H1 (cell line): ENCODE results near the gene NEK10. TPM values are rescaled to one million over a fixed set of nuclear protein-coding genes. Genes with fewer than 3 reads are reported as not detected.

Experiments
- CTCF ChIA-PET: fragments of 300-600 bp; sonication (Branson Sonifier 250); formaldehyde crosslinking; loops from one replicate; lab custom pipeline; 2021; ENCODE audit not compliant: partially characterized antibody; lab: Charles Lee
- POLR2A ChIA-PET: fragments of 300-600 bp; sonication (Branson Sonifier 250); formaldehyde crosslinking; loops from one replicate; lab custom pipeline; 2021; ENCODE audit warnings: inconsistent platforms; ENCODE audit not compliant: partially characterized antibody; lab: Charles Lee
- DNase-seq, 2 experiments: peaks; one replicate each; pipeline versions ENCODE4 v3.0.0 to v3.0.0-alpha.2; 2010 to 2022; ENCODE audit warnings: low spot score in 2 of 2, low read depth in 1 of 2, mixed read lengths in 1 of 2
- FAIRE-seq: peaks from 2 replicates; lab custom pipeline; 2011; peaks lifted over from hg19 to GRCh38; lab: Jason Lieb, UNC
- H2AFZ ChIP-seq: 2 replicates; pipeline ENCODE4 v1.8.1; 2012; ENCODE audit warnings: low read length, inconsistent platforms
- H2AK5ac ChIP-seq: 2 replicates; pipeline ENCODE4 v1.6.1; 2013; ENCODE audit warnings: low read depth, low read length
- H2BK120ac ChIP-seq: replicated peaks from 2 replicates; pipeline ENCODE3; 2013; ENCODE audit warnings: low read depth, low read length, inconsistent platforms
- H2BK12ac ChIP-seq: 2 replicates; pipeline ENCODE4 v1.6.1; 2013; ENCODE audit warnings: low read depth, low read length
- H2BK15ac ChIP-seq: 2 replicates; pipeline ENCODE4 v1.6.1; 2013; ENCODE audit warnings: low read length
- H2BK20ac ChIP-seq: 2 replicates; pipeline ENCODE4 v1.6.1; 2013; ENCODE audit warnings: low read length
- H2BK5ac ChIP-seq: 2 replicates; pipeline ENCODE4 v1.6.1; 2013; ENCODE audit warnings: low read depth, low read length
- H3K14ac ChIP-seq: 2 replicates; pipeline ENCODE4 v1.6.1; 2013; ENCODE audit warnings: inconsistent platforms; ENCODE audit not compliant: insufficient read length
- H3K18ac ChIP-seq: 2 replicates; pipeline ENCODE4 v1.6.1; 2013; ENCODE audit warnings: low read length; ENCODE audit errors: extremely low read depth
- H3K23ac ChIP-seq: 2 replicates; pipeline ENCODE4 v1.6.1; 2013; ENCODE audit warnings: inconsistent platforms; ENCODE audit not compliant: insufficient read length
- H3K23me2 ChIP-seq: 2 replicates; pipeline ENCODE4 v1.6.1; 2013; ENCODE audit warnings: low read depth, low read length
- H3K27ac ChIP-seq: 2 replicates; pipeline ENCODE4 v1.6.1; 2011; ENCODE audit warnings: low read depth, low read length, inconsistent platforms
- H3K27me3 ChIP-seq, 4 experiments: replicated peaks in 1 of 4; 1 replicate in 1 of 4; 2 replicates in 3 of 4; pipeline versions ENCODE4 v1.6.1 to v1.8.1; 2011 to 2013; ENCODE audit warnings: low read length in 3 of 4, mild to moderate bottlenecking in 3 of 4, inconsistent platforms in 2 of 4, mixed read lengths in 2 of 4, moderate library complexity in 1 of 4; ENCODE audit not compliant: control insufficient read depth in 3 of 4, insufficient read depth in 3 of 4; ENCODE audit errors: extremely low read depth in 1 of 4
- H3K36me3 ChIP-seq, 4 experiments: 2 replicates each; pipeline versions ENCODE4 v1.6.1 to v1.8.1; 2011 to 2013; ENCODE audit warnings: mild to moderate bottlenecking in 4 of 4, low read length in 3 of 4, moderate library complexity in 2 of 4, control low read depth in 1 of 4, inconsistent platforms in 1 of 4; ENCODE audit not compliant: insufficient read depth in 4 of 4, control insufficient read depth in 2 of 4
- H3K4ac ChIP-seq: replicated peaks from 2 replicates; pipeline ENCODE3; 2013; ENCODE audit warnings: low read length, low read depth, mixed read lengths, inconsistent platforms; ENCODE audit not compliant: insufficient read length
- H3K4me1 ChIP-seq, 4 experiments: replicated peaks in 1 of 4; 1 replicate in 1 of 4; 2 replicates in 3 of 4; pipeline versions ENCODE4 v1.6.1 to v1.8.1; 2011 to 2013; ENCODE audit warnings: low read length in 3 of 4, inconsistent platforms in 2 of 4, mixed read lengths in 1 of 4; ENCODE audit not compliant: insufficient read depth in 4 of 4, control insufficient read depth in 3 of 4
- H3K4me2 ChIP-seq, 2 experiments: 2 replicates each; pipeline versions ENCODE4 v1.6.1 to v1.8.1; 2011 to 2013; ENCODE audit warnings: low read depth in 2 of 2, low read length in 2 of 2, control low read depth in 1 of 2, inconsistent platforms in 1 of 2, mild to moderate bottlenecking in 1 of 2; ENCODE audit not compliant: insufficient read depth in 1 of 2
- H3K4me3 ChIP-seq, 4 experiments: fragments of 200-600, 300-600 bp in 1 of 4; sonication (generic), shearing (Covaris generic), sonication (Bioruptor Twin) in 1 of 4; 2 replicates each; pipeline versions ENCODE4 v1.5.1 to v1.8.1; 2011 to 2016; ENCODE audit warnings: low read length in 4 of 4, low read depth in 3 of 4, control low read depth in 2 of 4, inconsistent platforms in 2 of 4, mild to moderate bottlenecking in 2 of 4, mixed read lengths in 1 of 4, moderate library complexity in 1 of 4; ENCODE audit not compliant: insufficient read depth in 2 of 4; ENCODE audit errors: extremely low read depth in 1 of 4
- H3K56ac ChIP-seq: replicated peaks from 2 replicates; pipeline ENCODE3; 2013; ENCODE audit warnings: low read depth, mild to moderate bottlenecking, mixed read lengths, low read length, inconsistent platforms; ENCODE audit not compliant: insufficient read length
- H3K79me1 ChIP-seq: 2 replicates; pipeline ENCODE4 v1.6.1; 2013; ENCODE audit warnings: low read depth, low read length, control low read depth
- H3K79me2 ChIP-seq, 2 experiments: 2 replicates each; pipeline versions ENCODE4 v1.6.1 to v1.8.1; 2012 to 2013; ENCODE audit warnings: low read length in 2 of 2, mild to moderate bottlenecking in 2 of 2, inconsistent platforms in 1 of 2; ENCODE audit not compliant: insufficient read depth in 2 of 2, control insufficient read depth in 1 of 2
- H3K9ac ChIP-seq, 4 experiments: replicated peaks in 1 of 4; 1 replicate in 1 of 4; 2 replicates in 3 of 4; pipeline versions ENCODE4 v1.6.1 to v1.8.1; 2011 to 2013; ENCODE audit warnings: low read depth in 3 of 4, low read length in 3 of 4, control low read depth in 2 of 4, mild to moderate bottlenecking in 2 of 4, moderate library complexity in 2 of 4, inconsistent platforms in 1 of 4; ENCODE audit errors: extremely low read depth in 1 of 4
- H3K9me3 ChIP-seq, 2 experiments: 2 replicates each; pipeline versions ENCODE4 v1.6.1 to v1.8.1; 2012 to 2013; ENCODE audit warnings: mild to moderate bottlenecking in 2 of 2, moderate library complexity in 2 of 2, control low read depth in 1 of 2, inconsistent platforms in 1 of 2, low read depth in 1 of 2, low read length in 1 of 2, mixed read lengths in 1 of 2; ENCODE audit not compliant: insufficient read depth in 2 of 2
- H4K20me1 ChIP-seq, 2 experiments: replicated peaks in 1 of 2; 2 replicates each; pipeline versions ENCODE3 to v1.8.1; 2011 to 2013; ENCODE audit warnings: inconsistent platforms in 2 of 2, low read length in 2 of 2, mild to moderate bottlenecking in 1 of 2; ENCODE audit not compliant: insufficient read depth in 2 of 2, control insufficient read depth in 1 of 2
- H4K5ac ChIP-seq: 2 replicates; pipeline ENCODE4 v1.6.1; 2013; ENCODE audit warnings: low read length, low read depth, mixed read lengths, inconsistent platforms; ENCODE audit not compliant: insufficient read length
- H4K8ac ChIP-seq: 2 replicates; pipeline ENCODE4 v1.8.0; 2013; ENCODE audit warnings: mild to moderate bottlenecking, moderate library complexity, low read length, inconsistent platforms; ENCODE audit not compliant: insufficient read depth; ENCODE audit errors: extremely low read depth
- H4K91ac ChIP-seq: replicated peaks from 2 replicates; pipeline ENCODE3; 2013; ENCODE audit warnings: low read length, mixed read lengths, inconsistent platforms; ENCODE audit not compliant: insufficient read length
- CEBPB ChIP-seq: IDR thresholded peaks from 2 replicates; pipeline ENCODE4 v1.6.1; 2012; ENCODE audit warnings: low read depth, low read length
- CTBP2 ChIP-seq: IDR thresholded peaks from 2 replicates; pipeline ENCODE4 v1.7.0; 2011; ENCODE audit warnings: borderline replicate concordance, mild to moderate bottlenecking, moderate library complexity, mixed read lengths, low read length; ENCODE audit not compliant: insufficient read depth, insufficient read length
- POLR2A ChIP-seq, 2 experiments: IDR thresholded peaks; 1 replicate in 1 of 2; 2 replicates in 1 of 2; pipeline ENCODE4 v1.6.1; 2011; ENCODE audit warnings: low read depth in 2 of 2, low read length in 2 of 2, mild to moderate bottlenecking in 2 of 2; ENCODE audit errors: control extremely low read depth in 1 of 2
- TBP ChIP-seq: IDR thresholded peaks from 2 replicates; pipeline ENCODE4 v1.6.1; 2011; ENCODE audit warnings: low read depth, low read length, improper control_type of control experiment
- polyA plus RNA-seq, 7 experiments: library from polyadenylated mRNA; depleted of rRNA in 3 of 7; stranded (reverse) in 5 of 7; unstranded in 2 of 7; fragments of >200 nt in 5 of 7; fragments of 200-250 nt in 2 of 7; gene quantifications; 1 replicate in 5 of 7; 2 replicates in 1 of 7; 4 replicates in 1 of 7; pipeline versions ENCODE4 v1.2.1 to v1.2.3, GENCODE V29; 2011 to 2013; ENCODE audit warnings: missing spikeins in 2 of 7, mixed read lengths in 2 of 7
- total RNA-seq: library from RNA; stranded (reverse); fragmentation: NEBNext Ultra II Directional; extraction: Animal tissue kit (Norgen Biotek cat#: 25700); gene quantifications from 2 replicates; pipeline ENCODE4 v1.2.1, GENCODE V29; 2021

NEK10 gene
- total and polyA plus RNA-seq, 2 of the 8 experiments (the other 6 are each of a cell fraction or from before 2014, with no cell fraction given), result 0.18 to 0.50 TPM

- H3K4ac ChIP-seq, result no peak overlapping the region
- 0 out of 2 replicates have a peak overlapping the region, but pooled peaks have one; percentile 72 for H2BK20ac ChIP-seq
- TF ChIP-seq CTBP2 (no peak), CEBPB (no peak), POLR2A (IDR thresholded peaks at IDR 0.05; ENCODE audit: control extremely low read depth in 1 of 2, low read depth in 2 of 2, low read length in 2 of 2) (no peak), TBP (no peak)
- no peaks in the 10 kb centered on the region for H3K27me3 ChIP-seq
- H3K23ac ChIP-seq, result no peak overlapping the region
- H3K9ac ChIP-seq, result no peak overlapping the region
- no peak overlapping the region for H2BK5ac ChIP-seq
- H2AFZ ChIP-seq, result no peak overlapping the region
- no peaks in the 10 kb centered on the region for H4K20me1 ChIP-seq
- no peak overlapping the region for H2AK5ac ChIP-seq
- H4K5ac ChIP-seq, result no peak overlapping the region
- H3K9me3 ChIP-seq, result no peaks in the 10 kb centered on the region
- H2BK120ac ChIP-seq, result no peak overlapping the region
- DNase-seq (no peak), FAIRE-seq (no peak)
- no peak overlapping the region for H3K56ac ChIP-seq
- H3K4me3 ChIP-seq, result no peak overlapping the region
- H4K8ac ChIP-seq, result no peak overlapping the region
- H3K27ac ChIP-seq, result no peak overlapping the region
- H3K4me2 ChIP-seq, result no peak overlapping the region
- CTCF ChIA-PET, result no interaction called here
- no peak overlapping the region for H4K91ac ChIP-seq
- no peak overlapping the region for H3K14ac ChIP-seq
- no peaks in the 10 kb centered on the region for H3K79me2 ChIP-seq
- no peaks in the 10 kb centered on the region for H3K4me1 ChIP-seq
- no peak overlapping the region for H3K18ac ChIP-seq
- H3K23me2 ChIP-seq, result no peaks in the 10 kb centered on the region
- 0 out of 2 replicates have a peak overlapping the region, but pooled peaks have one; percentile 17 for H2BK12ac ChIP-seq
- H3K79me1 ChIP-seq, result no peaks in the 10 kb centered on the region
- POLR2A ChIA-PET, result no interaction called here
- no peak overlapping the region for H2BK15ac ChIP-seq
- peaks cover 0 to 4% (median 0%) of the 10 kb centered on the region in 4 experiments; a peak in 1 of 8 replicates for H3K36me3 ChIP-seq
These were observed 35.3 kb downstream of the NEK10 start for GRCh38 chr3:27333843-27334242.
